ENCODE results near the gene PEX14. TPM values are rescaled to one million over a fixed set of nuclear protein-coding genes. Genes with fewer than 3 reads are reported as not detected.
A peak's percentile ranks its signal among the peaks of the same experiment; 100 is the strongest.

PEX14 gene
- total RNA-seq, 3 donors from 2014 or later: 12.5 to 16.1 (median 14.8) TPM

GRCh38 chr1:10635085-10635896 is 160.5 kb downstream of the PEX14 start:
- H3K9me3 ChIP-seq: no peaks in the 10 kb centered on the region
- peak overlapping the region in 2 of 3 donors; percentile 27 to 45 for H3K4me3 ChIP-seq
- TF ChIP-seq CTCF (IDR thresholded peaks at IDR 0.05) (no peak), POLR2A (IDR thresholded peaks at IDR 0.05) (peak; percentile 9), POLR2AphosphoS5 (IDR thresholded peaks at IDR 0.05) (peak in 2 of 3 donors; percentile 4 to 11)
- no peaks in the 10 kb centered on the region for H3K36me3 ChIP-seq
- peak overlapping the region; percentile 95 to 96 for H3K27ac ChIP-seq
- DNase-seq (ENCODE audit: low spot score in 2 of 2): peak in 1 of 2 donors; percentile 79
- intact Hi-C loops (cut with DNase I; ENCODE audit: low total_unique reads): no loop called here
- peaks cover 18 to 28% of the 10 kb centered on the region in 2 donors for H3K4me1 ChIP-seq
- peaks cover 0 to 2% of the 10 kb centered on the region in 2 donors for H3K27me3 ChIP-seq

DNA sequence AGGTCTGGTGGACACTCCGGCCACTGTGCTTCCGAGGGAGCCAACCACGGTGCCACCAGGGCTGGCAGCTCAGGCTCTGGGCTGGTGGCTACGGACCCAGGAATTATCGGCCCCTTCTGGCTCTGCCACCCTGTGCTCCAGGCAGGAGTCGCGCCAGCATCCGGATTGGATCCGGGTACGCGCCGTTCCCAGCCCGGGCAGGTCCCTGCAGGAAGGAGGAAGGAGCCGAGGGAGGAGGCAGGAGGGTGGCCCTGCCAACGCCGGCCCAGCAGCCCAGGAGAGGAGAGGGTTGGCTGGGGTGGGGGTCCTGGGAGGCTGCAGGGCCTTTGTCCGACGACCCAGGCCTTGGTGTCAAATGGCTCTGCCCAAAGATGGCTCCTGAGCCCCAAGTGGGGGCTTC is 161.2 kb downstream of the PEX14 start:
- peaks cover 0 to 2% of the 10 kb centered on the region in 2 donors for H3K27me3 ChIP-seq
- H3K4me3 ChIP-seq: peak overlapping the region in 2 of 3 donors; percentile 27 to 45
- TF ChIP-seq CTCF (IDR thresholded peaks at IDR 0.05): no peak
- peak; percentile 37 to 79 (median 64) for TF ChIP-seq POLR2AphosphoS5 (IDR thresholded peaks at IDR 0.05)
- no peak for TF ChIP-seq POLR2A (IDR thresholded peaks at IDR 0.05)
- H3K4me1 ChIP-seq: peaks cover 24 to 35% of the 10 kb centered on the region in 2 donors
- H3K9me3 ChIP-seq: no peaks in the 10 kb centered on the region
- peak; percentile 94 to 95 for DNase-seq (ENCODE audit: low spot score in 2 of 2)
- intact Hi-C loops (cut with DNase I; ENCODE audit: low total_unique reads): no loop called here
- peak overlapping the region; percentile 95 to 96 for H3K27ac ChIP-seq
- no peaks in the 10 kb centered on the region for H3K36me3 ChIP-seq

DNA sequence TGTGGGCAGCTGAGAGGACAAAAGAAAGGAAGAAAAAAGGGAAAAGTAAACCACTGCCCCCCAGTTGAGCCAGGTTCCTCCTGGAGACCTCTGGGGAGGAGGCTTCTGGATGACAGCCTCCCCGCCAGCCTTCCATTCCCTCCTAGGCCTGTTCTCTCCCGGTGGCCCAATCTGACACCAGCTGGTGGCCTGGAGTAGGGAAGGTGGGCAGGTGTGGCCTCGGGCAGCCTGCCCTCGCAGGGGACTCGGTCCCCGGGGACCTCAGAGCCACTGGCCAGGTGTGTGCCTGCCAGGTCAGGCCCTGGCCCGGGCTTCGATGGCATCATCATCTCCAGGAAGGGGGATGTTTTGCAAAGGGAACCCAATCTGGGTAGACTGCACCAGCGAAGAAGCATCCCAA is 162.7 kb downstream of the PEX14 start:
- H3K9me3 ChIP-seq: no peaks in the 10 kb centered on the region
- H3K27ac ChIP-seq: peak overlapping the region; percentile 88 to 95
- DNase-seq (ENCODE audit: low spot score in 2 of 2): no peak
- no peaks in the 10 kb centered on the region for H3K36me3 ChIP-seq
- TF ChIP-seq POLR2A (IDR thresholded peaks at IDR 0.05) (no peak), CTCF (IDR thresholded peaks at IDR 0.05) (no peak), POLR2AphosphoS5 (IDR thresholded peaks at IDR 0.05) (no peak)
- H3K27me3 ChIP-seq: peaks cover 0 to 2% of the 10 kb centered on the region in 2 donors
- peaks cover 26 to 37% of the 10 kb centered on the region in 2 donors for H3K4me1 ChIP-seq
- H3K4me3 ChIP-seq: no peak overlapping the region
- intact Hi-C loops (cut with DNase I; ENCODE audit: low total_unique reads): no loop called here

- TF ChIP-seq CTCF (IDR thresholded peaks at IDR 0.05) (no peak), POLR2AphosphoS5 (IDR thresholded peaks at IDR 0.05) (no peak), POLR2A (IDR thresholded peaks at IDR 0.05) (no peak)
- H3K4me3 ChIP-seq: peak overlapping the region; percentile 27 to 52 (median 28)
- peak overlapping the region; percentile 88 to 95 for H3K27ac ChIP-seq
- peaks cover 0 to 2% of the 10 kb centered on the region in 2 donors for H3K27me3 ChIP-seq
- peaks cover 26 to 37% of the 10 kb centered on the region in 2 donors for H3K4me1 ChIP-seq
- DNase-seq (ENCODE audit: low spot score in 2 of 2): no peak
- H3K9me3 ChIP-seq: no peaks in the 10 kb centered on the region
- no peaks in the 10 kb centered on the region for H3K36me3 ChIP-seq
- intact Hi-C loops (cut with DNase I; ENCODE audit: low total_unique reads): no loop called here
Measured at GRCh38 chr1:10637834-10638558, 163.2 kb downstream of the PEX14 start.

All from breast epithelium (tissue), 4 donors.